Right lobe of liver (tissue), 4 donors: Measurements from ENCODE around the gene PACC1.

Source experiments
- POLR2A ChIP-seq: fragments of 450-650 bp; IDR thresholded peaks from one replicate; pipeline ENCODE4 v1.6.1; 2017; ENCODE audit warnings: antibody characterized with exemption, mild to moderate bottlenecking
- TF ChIP-seq, protein P1 (sequence below), 4 donors: fragments of 200-600 bp in 3 of 4; fragments of 450-650 bp in 1 of 4; IDR thresholded peaks; one replicate each; pipeline versions ENCODE4 v1.5.1 to v1.8.0; 2016 to 2022; ENCODE audit warnings: antibody characterized with exemption in 4 of 4, mild to moderate bottlenecking in 2 of 4
- donor health status: DM: no; HTN: no; CAD: no.
- donor health status: DM: no; HTN: no; CAD: no.
- donor health status: DM: no; HTN: yes; CAD: no.

DNA sequence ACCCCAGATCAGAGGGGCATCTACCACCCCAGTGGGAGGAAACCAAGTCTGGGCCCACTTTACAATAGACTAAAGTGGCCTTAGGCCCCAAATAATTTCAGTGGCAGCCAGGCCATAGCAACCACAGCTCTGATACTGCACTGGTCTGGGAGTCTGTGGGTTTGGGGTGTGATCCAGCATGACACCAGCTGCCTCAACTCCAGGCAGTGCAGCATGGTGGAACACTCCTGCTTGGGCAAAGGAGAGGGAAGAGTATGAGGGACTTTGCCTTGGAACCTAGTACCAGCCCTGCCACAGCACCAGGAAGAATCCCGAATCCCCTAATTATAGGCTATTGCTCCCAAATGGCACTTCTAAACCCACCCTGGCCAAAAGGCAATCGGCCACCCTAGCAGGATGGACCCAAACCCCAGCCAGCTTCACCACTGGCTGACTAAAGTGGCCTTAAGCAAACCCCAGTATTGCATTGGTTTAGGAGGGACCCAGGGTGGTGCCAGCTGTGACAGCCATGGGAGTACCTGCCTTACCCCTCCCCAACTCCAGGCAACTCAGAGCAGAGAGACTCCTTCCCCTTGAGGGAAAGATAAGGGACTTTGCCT lies 47.1 kb downstream of the PACC1 start:
- TF ChIP-seq, protein P1, sequence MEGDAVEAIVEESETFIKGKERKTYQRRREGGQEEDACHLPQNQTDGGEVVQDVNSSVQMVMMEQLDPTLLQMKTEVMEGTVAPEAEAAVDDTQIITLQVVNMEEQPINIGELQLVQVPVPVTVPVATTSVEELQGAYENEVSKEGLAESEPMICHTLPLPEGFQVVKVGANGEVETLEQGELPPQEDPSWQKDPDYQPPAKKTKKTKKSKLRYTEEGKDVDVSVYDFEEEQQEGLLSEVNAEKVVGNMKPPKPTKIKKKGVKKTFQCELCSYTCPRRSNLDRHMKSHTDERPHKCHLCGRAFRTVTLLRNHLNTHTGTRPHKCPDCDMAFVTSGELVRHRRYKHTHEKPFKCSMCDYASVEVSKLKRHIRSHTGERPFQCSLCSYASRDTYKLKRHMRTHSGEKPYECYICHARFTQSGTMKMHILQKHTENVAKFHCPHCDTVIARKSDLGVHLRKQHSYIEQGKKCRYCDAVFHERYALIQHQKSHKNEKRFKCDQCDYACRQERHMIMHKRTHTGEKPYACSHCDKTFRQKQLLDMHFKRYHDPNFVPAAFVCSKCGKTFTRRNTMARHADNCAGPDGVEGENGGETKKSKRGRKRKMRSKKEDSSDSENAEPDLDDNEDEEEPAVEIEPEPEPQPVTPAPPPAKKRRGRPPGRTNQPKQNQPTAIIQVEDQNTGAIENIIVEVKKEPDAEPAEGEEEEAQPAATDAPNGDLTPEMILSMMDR (IDR thresholded peaks at IDR 0.05), result no peak
- TF ChIP-seq POLR2A, result no peak
